ENCODE data around the gene TRAF2. TPM values are rescaled to one million over a fixed set of nuclear protein-coding genes. Genes with fewer than 3 reads are reported as not detected.

Gene TRAF2
- total RNA-seq, 1 donor from 2014 or later, result 4.7 TPM

DNA sequence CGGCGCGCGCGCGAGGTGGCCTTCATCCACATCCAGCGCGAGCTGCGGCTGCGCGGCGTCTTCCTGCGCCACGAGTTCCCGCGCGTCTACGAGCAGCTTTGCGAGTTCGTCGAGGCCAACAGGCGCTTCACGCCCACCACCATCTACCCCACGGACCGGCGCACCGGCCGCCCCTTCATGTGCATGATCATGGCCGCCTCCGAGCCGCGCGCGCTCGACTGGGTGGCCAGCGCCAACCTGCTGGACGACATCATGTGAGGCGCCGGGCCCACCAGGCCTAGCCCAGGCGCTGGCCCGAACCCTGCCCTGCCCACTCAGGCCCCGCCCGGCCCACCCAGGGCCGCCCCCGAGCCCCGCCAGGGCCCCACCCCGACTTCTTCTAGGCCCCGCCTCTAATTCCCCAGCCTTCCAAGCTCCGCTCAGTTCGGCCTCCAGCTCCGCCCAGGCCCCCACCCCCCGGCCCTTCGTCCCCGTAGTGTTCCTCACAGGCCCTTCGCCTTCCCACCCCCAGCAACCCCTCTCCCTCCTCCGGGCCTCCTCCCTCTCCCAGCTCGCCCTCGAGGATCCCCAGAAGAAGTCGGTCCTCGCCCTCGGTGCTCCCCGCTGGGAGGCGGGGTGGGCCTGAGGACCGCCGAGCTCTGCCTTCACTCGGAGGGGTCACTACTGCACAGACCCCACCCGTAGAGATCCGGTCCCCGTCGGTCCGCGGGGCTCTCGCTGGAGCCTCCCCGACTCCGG, 39.1 kb upstream of the TRAF2 start:
- peaks cover 6 to 17% (median 7%) of the 10 kb centered on the region in 3 donors for H3K36me3 ChIP-seq (ENCODE audit: control insufficient read depth in 3 of 3, insufficient read depth in 3 of 3, low read length in 3 of 3)
- peaks cover 7 to 24% (median 10%) of the 10 kb centered on the region in 3 donors for H3K27me3 ChIP-seq (ENCODE audit: control insufficient read depth in 3 of 3, insufficient read depth in 3 of 3, low read length in 3 of 3)
- H3K27ac ChIP-seq (ENCODE audit: low read depth, low read length), result peak overlapping the region; percentile 81
- peak overlapping the region in 2 of 3 donors; percentile 80 to 95 for H3K9ac ChIP-seq (ENCODE audit: low read depth in 1 of 3, low read length in 3 of 3)
- no peaks in the 10 kb centered on the region for H3K9me3 ChIP-seq (ENCODE audit: control insufficient read depth in 3 of 3, low read length in 3 of 3)
- peaks cover 39 to 51% (median 47%) of the 10 kb centered on the region in 3 donors for H3K4me1 ChIP-seq (ENCODE audit: control insufficient read depth in 3 of 3, insufficient read depth in 3 of 3, low read length in 3 of 3)
- peak overlapping the region; percentile 89 to 96 (median 95) for H3K4me3 ChIP-seq (ENCODE audit: low read length in 3 of 3)

DNA sequence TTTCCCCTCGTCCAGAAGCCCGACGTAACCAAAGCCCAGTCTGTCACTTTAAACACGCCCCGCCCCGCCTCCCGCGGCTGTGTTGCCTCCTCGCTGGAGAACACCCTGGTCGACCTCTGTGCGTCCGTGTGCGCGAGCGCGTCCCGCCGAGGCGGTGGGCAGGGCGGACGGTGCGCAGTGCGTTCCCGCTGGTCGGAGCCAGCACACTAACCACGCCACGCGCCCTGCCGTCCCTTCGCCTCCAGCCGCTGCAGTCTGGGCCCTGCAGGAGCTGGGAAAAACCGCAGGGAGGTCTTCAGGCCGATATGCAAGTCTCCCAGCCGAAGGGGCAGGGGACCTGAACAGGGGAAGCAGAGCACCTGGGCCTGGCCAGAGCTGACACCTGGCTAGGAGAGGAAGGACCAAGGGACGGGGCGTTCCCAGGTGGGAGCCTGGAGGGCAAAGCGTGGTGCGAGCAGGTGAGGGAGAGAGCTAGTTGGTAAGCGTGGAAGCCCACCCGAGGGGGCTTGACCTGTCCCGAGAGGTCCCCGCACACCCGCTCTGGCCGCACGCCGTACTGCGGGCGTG, 38.4 kb upstream of the TRAF2 start:
- peak overlapping the region; percentile 81 for H3K27ac ChIP-seq (ENCODE audit: low read depth, low read length)
- peaks cover 7 to 24% (median 10%) of the 10 kb centered on the region in 3 donors for H3K27me3 ChIP-seq (ENCODE audit: control insufficient read depth in 3 of 3, insufficient read depth in 3 of 3, low read length in 3 of 3)
- H3K36me3 ChIP-seq (ENCODE audit: control insufficient read depth in 3 of 3, insufficient read depth in 3 of 3, low read length in 3 of 3), result peaks cover 6 to 17% (median 7%) of the 10 kb centered on the region in 3 donors
- peak overlapping the region; percentile 89 to 96 (median 95) for H3K4me3 ChIP-seq (ENCODE audit: low read length in 3 of 3)
- H3K9ac ChIP-seq (ENCODE audit: low read depth in 1 of 3, low read length in 3 of 3), result peak overlapping the region; percentile 80 to 95 (median 84)
- H3K9me3 ChIP-seq (ENCODE audit: control insufficient read depth in 3 of 3, low read length in 3 of 3), result no peaks in the 10 kb centered on the region
- peaks cover 42 to 52% (median 45%) of the 10 kb centered on the region in 3 donors for H3K4me1 ChIP-seq (ENCODE audit: control insufficient read depth in 3 of 3, insufficient read depth in 3 of 3, low read length in 3 of 3)

DNA sequence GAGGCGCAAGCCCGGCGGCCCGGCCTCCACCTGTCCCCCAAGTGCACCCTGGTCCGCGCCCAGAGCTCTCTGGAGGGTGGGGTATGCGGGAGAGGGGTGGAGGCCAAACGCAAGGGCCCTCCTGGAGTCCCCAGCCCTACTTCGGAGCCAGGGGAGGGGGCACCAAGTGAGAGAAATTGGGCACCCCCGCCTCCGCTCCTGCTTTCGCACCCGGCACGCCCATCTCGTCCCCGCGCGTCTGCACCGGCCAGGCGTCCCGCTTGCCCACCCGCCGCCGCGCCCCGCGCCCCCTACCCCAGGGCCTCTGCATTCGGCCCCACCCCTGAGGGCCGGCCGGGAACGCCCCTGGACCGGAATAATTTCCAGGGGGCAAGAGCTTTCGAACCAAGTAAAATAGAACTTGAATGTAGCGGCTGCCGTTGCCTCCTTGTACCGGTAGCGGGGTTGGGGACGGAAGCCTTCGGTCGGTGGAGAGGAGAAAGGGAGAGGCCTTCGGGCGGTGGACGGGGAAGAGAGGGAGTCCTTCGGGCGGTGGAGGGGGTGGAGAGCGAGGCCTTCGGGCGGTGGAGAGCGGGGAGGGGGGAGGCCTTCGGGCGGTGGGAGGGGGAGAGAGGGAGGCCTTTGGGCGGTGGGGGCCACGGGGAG, 37.8 kb upstream of the TRAF2 start:
- Histone ChIP-seq H3K27me3 (ENCODE audit: control insufficient read depth in 3 of 3, insufficient read depth in 3 of 3, low read length in 3 of 3) (peaks cover 7 to 24% (median 10%) of the 10 kb centered on the region in 3 donors), H3K4me1 (ENCODE audit: control insufficient read depth in 3 of 3, insufficient read depth in 3 of 3, low read length in 3 of 3) (peaks cover 37 to 46% (median 40%) of the 10 kb centered on the region in 3 donors), H3K36me3 (ENCODE audit: control insufficient read depth in 3 of 3, insufficient read depth in 3 of 3, low read length in 3 of 3) (peaks cover 6 to 17% (median 7%) of the 10 kb centered on the region in 3 donors), H3K27ac (ENCODE audit: low read depth, low read length) (peak overlapping the region; percentile 81), H3K9ac (ENCODE audit: low read depth in 1 of 3, low read length in 3 of 3) (peak overlapping the region; percentile 80 to 95 (median 84)), H3K9me3 (ENCODE audit: control insufficient read depth in 3 of 3, low read length in 3 of 3) (no peaks in the 10 kb centered on the region), H3K4me3 (ENCODE audit: low read length in 3 of 3) (peak overlapping the region; percentile 89 to 96 (median 95))

DNA sequence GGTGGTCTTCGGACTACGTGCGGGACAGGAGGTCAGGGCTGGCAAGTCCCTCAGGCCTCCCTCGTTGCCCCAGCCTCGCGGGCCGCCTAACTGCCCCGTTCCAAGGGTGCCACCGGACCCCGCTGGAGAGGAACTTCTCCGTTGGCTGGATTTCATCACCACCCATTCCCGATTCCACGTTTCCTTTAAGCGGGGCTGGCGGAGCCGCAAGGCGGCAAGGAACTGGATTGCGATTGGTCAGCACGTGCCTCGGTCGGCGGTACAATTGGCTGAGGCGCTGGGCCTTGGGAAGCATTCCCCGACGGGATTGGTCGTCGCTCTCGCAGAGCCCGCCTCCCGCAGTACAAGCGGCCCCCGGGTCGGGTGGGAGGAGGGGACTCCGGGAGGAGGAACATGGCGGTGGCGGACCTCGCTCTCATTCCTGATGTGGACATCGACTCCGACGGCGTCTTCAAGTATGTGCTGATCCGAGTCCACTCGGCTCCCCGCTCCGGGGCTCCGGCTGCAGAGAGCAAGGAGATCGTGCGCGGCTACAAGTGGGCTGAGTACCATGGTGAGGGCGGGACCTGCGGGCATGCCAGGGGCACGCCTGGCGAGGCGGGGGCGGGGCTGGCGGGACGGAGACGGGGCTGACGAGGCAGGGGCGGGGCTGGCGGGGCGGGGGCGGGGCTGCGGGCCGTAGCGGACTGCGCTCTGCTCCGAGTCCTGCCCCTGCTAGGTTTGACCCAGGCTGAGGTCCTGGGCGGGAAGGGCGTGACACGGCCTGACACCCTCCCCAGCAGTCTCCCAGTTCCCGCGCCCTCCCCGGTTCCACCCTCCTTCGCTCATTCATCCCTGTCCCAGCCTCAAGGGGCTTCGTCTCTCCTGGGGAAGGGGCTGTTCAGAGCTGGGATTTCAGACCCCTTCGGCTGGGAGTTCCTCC, 37.0 kb upstream of the TRAF2 start, which contains the start of gene PHPT1:
TSS of gene PHPT1 (plus strand) at position 372 of the 922 bp plus-strand sequence. CDS start at position 394, 22 bp downstream.
- no peaks in the 10 kb centered on the region for H3K9me3 ChIP-seq (ENCODE audit: control insufficient read depth in 3 of 3, low read length in 3 of 3)
- H3K4me1 ChIP-seq (ENCODE audit: control insufficient read depth in 3 of 3, insufficient read depth in 3 of 3, low read length in 3 of 3), result peaks cover 36 to 46% (median 37%) of the 10 kb centered on the region in 3 donors
- H3K27ac ChIP-seq (ENCODE audit: low read depth, low read length), result peak within 1 kb of the TSS; percentile 81
- H3K9ac ChIP-seq (ENCODE audit: low read depth in 1 of 3, low read length in 3 of 3), result peak within 1 kb of the TSS; percentile 81 to 95 (median 84)
- peaks cover 6 to 17% (median 7%) of the 10 kb centered on the region in 3 donors for H3K36me3 ChIP-seq (ENCODE audit: control insufficient read depth in 3 of 3, insufficient read depth in 3 of 3, low read length in 3 of 3)
- peak within 1 kb of the TSS; percentile 89 to 96 (median 95) for H3K4me3 ChIP-seq (ENCODE audit: low read length in 3 of 3)
- peaks cover 7 to 24% (median 10%) of the 10 kb centered on the region in 3 donors for H3K27me3 ChIP-seq (ENCODE audit: control insufficient read depth in 3 of 3, insufficient read depth in 3 of 3, low read length in 3 of 3)

DNA sequence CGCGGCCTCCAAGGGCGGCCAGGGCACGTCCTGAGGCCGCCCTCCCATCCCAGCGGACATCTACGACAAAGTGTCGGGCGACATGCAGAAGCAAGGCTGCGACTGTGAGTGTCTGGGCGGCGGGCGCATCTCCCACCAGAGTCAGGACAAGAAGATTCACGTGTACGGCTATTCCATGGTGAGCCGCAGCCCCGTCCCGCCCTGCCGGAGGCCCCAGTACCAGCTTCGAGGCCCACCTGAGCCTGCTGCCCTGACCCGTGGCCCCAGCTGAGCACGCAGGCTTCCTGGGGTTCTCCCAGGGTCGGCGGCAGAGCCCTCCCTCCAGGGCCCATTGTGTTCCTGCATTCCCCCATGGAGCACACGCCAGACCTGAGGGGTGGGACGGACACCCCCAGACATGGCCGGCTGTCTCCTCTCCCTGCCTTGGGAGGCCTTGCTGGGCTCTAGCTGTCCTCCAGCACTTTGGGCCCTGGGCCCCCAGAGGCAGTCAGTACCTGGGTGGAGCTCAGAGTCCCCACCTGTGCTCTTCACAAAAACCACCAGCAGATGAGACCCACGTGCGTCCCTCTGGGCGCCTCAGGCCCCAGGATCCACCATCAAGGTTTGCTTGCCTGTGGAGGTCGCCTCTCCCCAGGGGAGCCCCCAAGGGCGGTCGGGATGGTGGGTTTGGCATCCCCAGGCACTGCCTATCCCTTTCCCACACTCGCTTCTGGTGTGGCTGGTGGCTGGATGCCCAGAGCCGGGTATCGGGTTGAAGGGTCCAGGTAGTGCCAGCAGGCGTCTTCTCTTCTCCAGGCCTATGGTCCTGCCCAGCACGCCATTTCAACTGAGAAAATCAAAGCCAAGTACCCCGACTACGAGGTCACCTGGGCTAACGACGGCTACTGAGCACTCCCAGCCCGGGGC, 36.1 kb upstream of the TRAF2 start:
- Histone ChIP-seq H3K27me3 (ENCODE audit: control insufficient read depth in 3 of 3, insufficient read depth in 3 of 3, low read length in 3 of 3) (peaks cover 7 to 23% (median 10%) of the 10 kb centered on the region in 3 donors), H3K27ac (ENCODE audit: low read depth, low read length) (peak overlapping the region; percentile 62), H3K4me1 (ENCODE audit: control insufficient read depth in 3 of 3, insufficient read depth in 3 of 3, low read length in 3 of 3) (peaks cover 36 to 46% (median 36%) of the 10 kb centered on the region in 3 donors), H3K4me3 (ENCODE audit: low read length in 3 of 3) (peak overlapping the region; percentile 79 to 96 (median 95)), H3K9me3 (ENCODE audit: control insufficient read depth in 3 of 3, low read length in 3 of 3) (no peaks in the 10 kb centered on the region), H3K36me3 (ENCODE audit: control insufficient read depth in 3 of 3, insufficient read depth in 3 of 3, low read length in 3 of 3) (peaks cover 6 to 17% (median 7%) of the 10 kb centered on the region in 3 donors), H3K9ac (ENCODE audit: low read depth in 1 of 3, low read length in 3 of 3) (peak overlapping the region; percentile 72 to 93 (median 81))

DNA sequence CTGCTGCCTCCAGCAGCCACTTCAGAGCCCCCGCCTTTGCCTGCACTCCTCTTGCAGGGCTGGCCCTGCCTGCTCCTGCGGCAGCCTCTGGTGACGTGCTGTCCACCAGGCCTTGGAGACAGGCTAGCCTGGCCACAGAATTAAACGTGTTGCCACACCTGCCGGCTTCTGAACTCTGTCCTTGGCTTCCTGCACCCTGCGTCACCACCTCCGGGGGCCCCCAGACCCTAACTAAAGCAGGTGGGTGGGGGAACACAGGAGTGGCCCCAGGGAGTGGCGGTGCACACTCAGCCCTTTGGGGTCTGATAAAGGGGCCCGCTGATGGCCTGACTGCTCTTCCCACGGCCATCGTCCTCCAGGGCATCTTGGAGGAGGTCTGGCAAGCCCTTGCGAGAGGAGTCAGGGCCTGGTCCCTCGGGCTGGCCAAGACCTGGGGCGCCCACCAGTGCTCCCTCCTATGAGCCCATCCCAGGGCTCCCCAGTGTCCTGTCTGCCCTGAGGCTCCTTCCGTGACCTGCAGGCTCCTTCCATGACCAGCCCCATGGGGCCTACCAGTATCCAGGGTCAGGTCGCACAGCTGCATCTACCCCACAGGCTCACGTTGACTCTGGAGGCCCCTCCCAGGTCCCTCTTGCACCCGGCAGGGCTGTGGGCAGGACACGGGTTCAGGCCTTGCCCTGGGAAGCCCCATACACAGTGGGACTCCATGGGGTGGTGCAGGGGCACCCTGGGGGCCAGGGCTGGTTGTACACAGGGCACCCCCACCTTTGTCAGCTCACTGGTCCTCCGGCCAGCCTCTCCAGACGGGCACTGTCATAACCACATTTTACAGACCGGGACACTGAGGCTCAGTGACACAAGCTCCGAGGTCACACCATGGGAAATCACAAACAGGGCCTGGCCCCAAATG, 35.2 kb upstream of the TRAF2 start:
- H3K27me3 ChIP-seq (ENCODE audit: control insufficient read depth in 3 of 3, insufficient read depth in 3 of 3, low read length in 3 of 3), result peaks cover 7 to 15% (median 10%) of the 10 kb centered on the region in 3 donors
- H3K36me3 ChIP-seq (ENCODE audit: control insufficient read depth in 3 of 3, insufficient read depth in 3 of 3, low read length in 3 of 3), result peaks cover 6 to 17% (median 7%) of the 10 kb centered on the region in 3 donors
- no peaks in the 10 kb centered on the region for H3K9me3 ChIP-seq (ENCODE audit: control insufficient read depth in 3 of 3, low read length in 3 of 3)
- peak overlapping the region; percentile 40 for H3K27ac ChIP-seq (ENCODE audit: low read depth, low read length)
- H3K9ac ChIP-seq (ENCODE audit: low read depth in 1 of 3, low read length in 3 of 3), result peak overlapping the region in 2 of 3 donors; percentile 72 to 93
- H3K4me1 ChIP-seq (ENCODE audit: control insufficient read depth in 3 of 3, insufficient read depth in 3 of 3, low read length in 3 of 3), result peaks cover 36 to 46% (median 36%) of the 10 kb centered on the region in 3 donors
- H3K4me3 ChIP-seq (ENCODE audit: low read length in 3 of 3), result peak overlapping the region in 1 of 3 donors; percentile 95

DNA sequence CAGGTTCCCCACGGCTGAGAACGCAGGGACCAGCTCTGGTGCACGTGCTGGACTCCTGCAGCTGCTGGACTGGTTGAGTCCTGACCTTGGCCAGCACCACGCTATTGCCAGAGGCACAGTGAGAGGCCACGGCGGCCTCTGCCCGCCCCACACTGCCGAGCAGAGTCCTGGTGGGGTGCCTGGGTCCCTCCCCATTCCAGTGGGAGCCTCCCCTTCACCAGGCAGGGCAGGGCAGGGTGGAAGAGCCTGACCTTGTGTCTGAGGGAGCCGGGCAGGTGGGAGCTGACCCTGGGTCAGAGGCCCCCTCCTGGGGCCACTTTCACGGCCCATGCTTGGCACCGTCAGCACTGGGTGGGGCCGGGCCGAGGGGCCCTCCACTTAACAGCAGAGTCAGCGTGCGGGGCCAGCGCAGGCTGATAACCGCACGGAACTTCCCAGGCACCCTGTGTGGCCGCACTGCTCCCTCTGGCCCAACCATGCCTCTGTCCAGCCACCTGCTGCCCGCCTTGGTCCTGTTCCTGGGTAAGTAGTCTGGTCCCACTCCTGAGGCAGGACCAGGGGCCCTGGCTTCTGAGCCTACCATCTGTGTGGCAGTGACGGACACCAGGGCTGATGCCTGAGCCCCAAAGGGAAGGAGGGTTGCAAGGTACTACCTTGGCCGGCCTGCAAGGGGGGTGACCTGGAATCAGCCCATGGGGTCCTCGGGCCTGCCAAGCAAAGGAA, 34.2 kb upstream of the TRAF2 start, which contains the start of gene MAMDC4:
TSS of gene MAMDC4 (plus strand) at position 406 of the 723 bp plus-strand sequence. CDS start at position 477, 71 bp downstream.
- Histone ChIP-seq H3K4me3 (ENCODE audit: low read length in 3 of 3) (no peak within 1 kb of the TSS), H3K9me3 (ENCODE audit: control insufficient read depth in 3 of 3, low read length in 3 of 3) (no peaks in the 10 kb centered on the region), H3K4me1 (ENCODE audit: control insufficient read depth in 3 of 3, insufficient read depth in 3 of 3, low read length in 3 of 3) (peaks cover 36 to 46% (median 36%) of the 10 kb centered on the region in 3 donors), H3K27ac (ENCODE audit: low read depth, low read length) (peak within 1 kb of the TSS; percentile 40), H3K36me3 (ENCODE audit: control insufficient read depth in 3 of 3, insufficient read depth in 3 of 3, low read length in 3 of 3) (peaks cover 6 to 17% (median 7%) of the 10 kb centered on the region in 3 donors), H3K27me3 (ENCODE audit: control insufficient read depth in 3 of 3, insufficient read depth in 3 of 3, low read length in 3 of 3) (peaks cover 0 to 6% (median 5%) of the 10 kb centered on the region in 3 donors), H3K9ac (ENCODE audit: low read depth in 1 of 3, low read length in 3 of 3) (peak within 1 kb of the TSS in 1 of 3 donors; percentile 93)

Data from skeletal muscle tissue (tissue), 4 donors.